Measurements from ENCODE around the gene MKI67. TPM values are rescaled to one million over a fixed set of nuclear protein-coding genes. Genes with fewer than 3 reads are reported as not detected.
A peak's percentile ranks its signal among the peaks of the same experiment; 100 is the strongest.

Gene MKI67
- total and polyA plus RNA-seq, 2 donors (not counting 3 experiments of a cell fraction or from before 2014, with no cell fraction given): 16.2 to 125 TPM

- BruUV-seq (replicated peaks): TSS peak; percentile 30
- intact Hi-C loops (cut with micrococcal nuclease) (no loop called here), dilution Hi-C loops (cut with MboI; ENCODE audit: extremely low pct_ligation_motif_present, low sequenced_read_pairs) (no loop called here)
- peaks cover 0 to 59% of the 10 kb centered on the region in 2 experiments for H3K36me3 ChIP-seq (ENCODE audit: control insufficient read depth in 2 of 2, extremely low read depth in 1 of 2, insufficient read depth in 2 of 2, low read length in 2 of 2)
- CTCF ChIA-PET: interaction anchor here (1.2 to 1.4 kb wide), 3 partner anchors 10 to 46 kb away, joined by 3 to 4 read pairs (median 3); no protein-coding TSS in a partner anchor
- no peak overlapping the region for H3K4me2 ChIP-seq (ENCODE audit: insufficient read depth, low read length)
- H3K27me3 ChIP-seq (ENCODE audit: control insufficient read depth in 2 of 2, insufficient read depth in 2 of 2, low read length in 2 of 2): no peaks in the 10 kb centered on the region
- TF ChIP-seq EZH2 (IDR thresholded peaks at IDR 0.05; ENCODE audit: borderline replicate concordance, low read depth, low read length, severe bottlenecking): no peak
- TF ChIP-seq, protein P1, sequence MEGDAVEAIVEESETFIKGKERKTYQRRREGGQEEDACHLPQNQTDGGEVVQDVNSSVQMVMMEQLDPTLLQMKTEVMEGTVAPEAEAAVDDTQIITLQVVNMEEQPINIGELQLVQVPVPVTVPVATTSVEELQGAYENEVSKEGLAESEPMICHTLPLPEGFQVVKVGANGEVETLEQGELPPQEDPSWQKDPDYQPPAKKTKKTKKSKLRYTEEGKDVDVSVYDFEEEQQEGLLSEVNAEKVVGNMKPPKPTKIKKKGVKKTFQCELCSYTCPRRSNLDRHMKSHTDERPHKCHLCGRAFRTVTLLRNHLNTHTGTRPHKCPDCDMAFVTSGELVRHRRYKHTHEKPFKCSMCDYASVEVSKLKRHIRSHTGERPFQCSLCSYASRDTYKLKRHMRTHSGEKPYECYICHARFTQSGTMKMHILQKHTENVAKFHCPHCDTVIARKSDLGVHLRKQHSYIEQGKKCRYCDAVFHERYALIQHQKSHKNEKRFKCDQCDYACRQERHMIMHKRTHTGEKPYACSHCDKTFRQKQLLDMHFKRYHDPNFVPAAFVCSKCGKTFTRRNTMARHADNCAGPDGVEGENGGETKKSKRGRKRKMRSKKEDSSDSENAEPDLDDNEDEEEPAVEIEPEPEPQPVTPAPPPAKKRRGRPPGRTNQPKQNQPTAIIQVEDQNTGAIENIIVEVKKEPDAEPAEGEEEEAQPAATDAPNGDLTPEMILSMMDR (IDR thresholded peaks at IDR 0.05; ENCODE audit: extremely low read depth in 1 of 2, insufficient read depth in 1 of 2, low read depth in 1 of 2, low read length in 2 of 2): no peak
- TF ChIP-seq MYC (IDR thresholded peaks at IDR 0.05; ENCODE audit: low read depth, low read length): no peak
- no peak for TF ChIP-seq GATA2 (IDR thresholded peaks at IDR 0.05; ENCODE audit: insufficient read depth, insufficient read length, low read depth, low read length)
- TF ChIP-seq FOS (IDR thresholded peaks at IDR 0.05; ENCODE audit: borderline replicate concordance, insufficient read depth, low read length): no peak
- TF ChIP-seq, protein P2, sequence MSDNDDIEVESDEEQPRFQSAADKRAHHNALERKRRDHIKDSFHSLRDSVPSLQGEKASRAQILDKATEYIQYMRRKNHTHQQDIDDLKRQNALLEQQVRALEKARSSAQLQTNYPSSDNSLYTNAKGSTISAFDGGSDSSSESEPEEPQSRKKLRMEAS (IDR thresholded peaks at IDR 0.05; ENCODE audit: insufficient read depth, insufficient read length): no peak
- peaks cover 72% of the 10 kb centered on the region for H3K79me2 ChIP-seq (ENCODE audit: control insufficient read depth, insufficient read depth, low read length)
- H2AFZ ChIP-seq (ENCODE audit: low read depth, low read length): no peak overlapping the region
- no peak overlapping the region for H3K4me3 ChIP-seq (replicated peaks in 1 of 3; ENCODE audit: insufficient read depth in 1 of 3, low read depth in 1 of 3, low read length in 3 of 3)
- POLR2A ChIA-PET: no interaction called here
- DNase-seq (ENCODE audit: low read depth, low spot score): no peak
- no peak for FAIRE-seq
- H3K9me3 ChIP-seq (replicated peaks; ENCODE audit: control insufficient read depth, insufficient read depth, low read length): no peaks in the 10 kb centered on the region
- peaks cover 2% of the 10 kb centered on the region for H4K20me1 ChIP-seq (replicated peaks; ENCODE audit: control insufficient read depth, extremely low read depth, insufficient read depth, low read length)
- H3K27ac ChIP-seq (ENCODE audit: insufficient read depth, low read depth, low read length): no peak overlapping the region
- no peak overlapping the region for H3K9ac ChIP-seq (replicated peaks; ENCODE audit: extremely low read depth, insufficient read depth, low read length)
- no peaks in the 10 kb centered on the region for H3K9me1 ChIP-seq (replicated peaks; ENCODE audit: control insufficient read depth, extremely low read depth, insufficient read depth, low read length)
- no peaks in the 10 kb centered on the region for H3K4me1 ChIP-seq (ENCODE audit: control insufficient read depth, extremely low read depth, insufficient read depth, low read length)
These were observed 10.9 kb downstream of the MKI67 start for GRCh38 chr10:128115356-128115755.
